NCI-H748 (cell line): ENCODE results near the gene ATRNL1.

Experiments used
- DNase-seq: peaks from one replicate; lab custom pipeline; 2025; ENCODE audit not compliant: unreplicated experiment; lab: John Stamatoyannopoulos, UW

Gene ATRNL1

GRCh38 chr10:115867305-115867704, 774.1 kb downstream of the ATRNL1 start:
- DNase-seq, result no peak

- no peak for DNase-seq
Observed at GRCh38 chr10:115871855-115872254, 778.7 kb downstream of the ATRNL1 start.

- no peak for DNase-seq
Observed at GRCh38 chr10:115875172-115875571, 782.0 kb downstream of the ATRNL1 start.

GRCh38 chr10:115879372-115880089, 786.4 kb downstream of the ATRNL1 start:
- no peak for DNase-seq

GRCh38 chr10:115882021-115882420, 788.9 kb downstream of the ATRNL1 start:
- peak; percentile 26 for DNase-seq

- no peak for DNase-seq
Observed at GRCh38 chr10:115883372-115883771, 790.2 kb downstream of the ATRNL1 start.

GRCh38 chr10:115884331-115884730, 791.2 kb downstream of the ATRNL1 start:
- no peak for DNase-seq

GRCh38 chr10:115895166-115895565, 802.0 kb downstream of the ATRNL1 start:
- no peak for DNase-seq

GRCh38 chr10:115898242-115898641, 805.1 kb downstream of the ATRNL1 start:
- DNase-seq, result no peak

GRCh38 chr10:115902596-115902995, 809.4 kb downstream of the ATRNL1 start:
- no peak for DNase-seq

GRCh38 chr10:115903207-115903606, 810.0 kb downstream of the ATRNL1 start:
- DNase-seq, result no peak

GRCh38 chr10:115903845-115904244, 810.7 kb downstream of the ATRNL1 start:
- DNase-seq, result no peak

GRCh38 chr10:115909037-115909436, 815.9 kb downstream of the ATRNL1 start:
- DNase-seq, result no peak

GRCh38 chr10:115909962-115910731, 817.0 kb downstream of the ATRNL1 start:
- no peak for DNase-seq

- no peak for DNase-seq
Observed at GRCh38 chr10:115914475-115914874, 821.3 kb downstream of the ATRNL1 start.

GRCh38 chr10:115915429-115915828, 822.3 kb downstream of the ATRNL1 start:
- no peak for DNase-seq

- DNase-seq, result no peak
Observed at GRCh38 chr10:115918812-115919211, 825.6 kb downstream of the ATRNL1 start.

- DNase-seq, result no peak
Observed at GRCh38 chr10:115921795-115922194, 828.6 kb downstream of the ATRNL1 start.

- DNase-seq, result no peak
Observed at GRCh38 chr10:115931309-115931708, 838.1 kb downstream of the ATRNL1 start.

GRCh38 chr10:115932099-115932498, 838.9 kb downstream of the ATRNL1 start:
- no peak for DNase-seq

GRCh38 chr10:115933098-115933497, 839.9 kb downstream of the ATRNL1 start:
- no peak for DNase-seq

GRCh38 chr10:115935731-115936130, 842.6 kb downstream of the ATRNL1 start:
- no peak for DNase-seq
